ENCODE data around the gene BEX5.
"Not testable (repeated sequence)": the region's sequence is repeated elsewhere in the genome, so short reads cannot be mapped to it uniquely, and the experiment has no call there.

BEX5 gene

DNA sequence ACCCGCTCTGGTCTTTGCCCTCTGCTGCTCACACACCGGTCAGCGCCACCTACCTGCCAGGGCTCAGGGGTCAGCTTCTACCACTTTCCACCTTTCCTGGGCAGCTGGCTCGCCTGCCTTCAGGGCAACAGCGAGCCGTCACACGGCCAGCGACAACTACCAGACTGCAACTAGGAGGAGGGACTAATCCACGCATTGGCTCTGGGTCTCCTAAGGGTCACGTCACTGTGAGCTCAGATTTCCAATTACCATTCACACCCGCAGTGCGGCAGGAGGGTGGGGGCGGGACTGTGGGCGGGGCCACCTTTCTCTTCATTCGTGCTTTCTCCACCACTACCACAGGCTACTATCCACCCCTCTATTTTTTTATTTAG, at the start of gene BEX5:
TSS of gene BEX5 (minus strand) at position 172 of the 374 bp plus-strand sequence. CDS start 1,712 bp downstream, outside the sequence.
- peak; percentile 58 for DNase-seq

- no peak for DNase-seq
Observed at GRCh38 chrX:102185967-102186720, 30.4 kb upstream of the BEX5 start.

DNA sequence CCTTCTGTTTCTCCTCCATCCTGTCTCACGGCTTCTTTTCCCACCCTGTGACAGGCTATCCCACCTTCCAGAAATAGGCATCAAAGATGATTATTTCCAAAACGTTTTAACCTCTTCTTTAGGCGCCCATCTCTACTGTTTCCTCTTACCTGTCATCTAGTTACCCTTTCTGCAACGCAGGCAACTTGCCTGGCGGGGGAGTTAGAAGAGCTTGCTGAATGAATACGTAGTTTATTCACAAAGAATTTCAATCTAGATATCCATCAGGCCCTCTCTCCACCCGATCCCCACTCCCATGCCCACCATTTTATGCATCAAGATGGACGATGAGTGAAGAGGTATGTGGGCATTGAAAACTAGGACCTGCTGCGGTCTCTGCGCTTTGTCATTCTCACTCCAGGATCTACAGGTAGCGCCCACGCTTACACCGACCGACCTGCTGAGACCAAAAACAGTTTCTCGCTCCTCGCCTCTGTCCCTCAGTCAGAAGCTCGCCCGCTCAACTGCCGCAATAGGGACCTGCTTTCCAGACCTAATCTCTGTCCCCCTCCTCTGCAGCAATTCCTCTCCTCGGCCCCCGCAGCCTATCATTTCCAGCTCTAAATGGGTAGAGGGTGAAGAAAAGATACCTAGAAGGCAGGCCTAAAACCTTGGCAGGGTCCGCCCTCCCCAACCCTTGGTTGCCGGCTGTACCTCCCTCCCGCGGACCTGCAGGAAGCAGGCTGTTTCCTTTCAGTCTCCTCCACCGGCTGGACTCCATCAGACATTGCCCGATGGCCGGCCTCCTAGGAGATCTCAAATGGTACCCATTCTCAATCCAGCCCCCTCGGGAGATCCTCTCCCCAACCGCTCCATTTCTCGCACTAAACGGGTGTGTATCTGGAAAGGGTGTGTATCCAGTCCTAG, 624 bp downstream of the BEX5 start:
- peak; percentile 11 for DNase-seq

DNA sequence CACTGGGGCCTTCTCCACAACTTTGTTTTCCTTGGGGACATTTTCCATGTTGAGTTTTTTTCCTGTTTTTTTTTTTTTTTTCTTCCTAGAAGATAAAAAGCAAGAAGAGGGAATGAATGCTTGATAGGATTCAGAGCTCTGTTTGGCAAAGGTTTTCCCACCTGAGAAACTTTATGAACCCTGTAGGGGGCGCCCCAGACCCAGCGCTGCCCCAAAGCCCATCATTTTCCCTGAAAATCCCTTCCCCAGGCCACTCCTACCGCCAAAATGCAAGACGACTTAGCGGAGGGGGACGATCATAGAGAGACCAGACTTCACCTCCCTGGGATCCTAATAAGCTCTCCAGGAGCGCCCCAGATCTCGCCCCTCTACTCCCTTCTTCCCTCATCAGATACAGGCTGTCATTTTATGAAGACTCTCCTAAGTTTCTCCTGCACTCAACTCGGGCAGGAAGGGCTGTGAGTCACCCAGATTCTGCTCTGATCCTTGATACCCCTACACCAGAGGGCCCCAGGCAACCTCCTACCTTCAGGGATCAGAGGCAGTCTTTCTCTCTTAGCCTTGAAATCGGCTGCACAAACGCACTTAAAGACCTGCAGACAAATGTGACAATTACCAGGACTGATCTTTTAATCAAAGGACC, 1.4 kb downstream of the BEX5 start:
- DNase-seq: peak; percentile 1

GRCh38 chrX:102142274-102142673, 13.5 kb downstream of the BEX5 start, which contains the start of gene TCEAL6:
TCEAL6 (minus strand) TSS chrX:102142481.
- DNase-seq: not testable (repeated sequence)

DNA sequence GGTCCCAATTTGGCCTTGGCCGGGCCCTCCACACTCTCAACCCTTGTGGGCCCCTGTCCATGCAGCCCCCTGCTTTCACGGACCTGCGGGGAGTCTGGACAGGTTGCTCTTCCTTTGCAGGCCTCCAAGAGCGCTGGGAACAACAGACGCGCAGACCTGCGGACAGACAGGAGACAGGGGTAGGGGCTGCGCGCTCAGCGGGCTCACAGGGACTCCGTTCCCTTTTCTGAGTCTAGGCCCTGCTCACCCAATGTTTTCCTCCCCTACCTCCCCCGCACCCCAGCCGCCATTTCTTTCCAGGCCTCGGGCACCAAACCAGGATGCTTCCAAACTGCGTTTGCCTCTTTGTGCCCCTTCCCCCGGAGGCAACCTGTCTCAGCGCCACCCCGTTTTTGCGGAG, 14.1 kb downstream of the BEX5 start:
- DNase-seq: not testable (repeated sequence)

GRCh38 chrX:102140876-102141275, 14.9 kb downstream of the BEX5 start:
- DNase-seq: not testable (repeated sequence)

DNA sequence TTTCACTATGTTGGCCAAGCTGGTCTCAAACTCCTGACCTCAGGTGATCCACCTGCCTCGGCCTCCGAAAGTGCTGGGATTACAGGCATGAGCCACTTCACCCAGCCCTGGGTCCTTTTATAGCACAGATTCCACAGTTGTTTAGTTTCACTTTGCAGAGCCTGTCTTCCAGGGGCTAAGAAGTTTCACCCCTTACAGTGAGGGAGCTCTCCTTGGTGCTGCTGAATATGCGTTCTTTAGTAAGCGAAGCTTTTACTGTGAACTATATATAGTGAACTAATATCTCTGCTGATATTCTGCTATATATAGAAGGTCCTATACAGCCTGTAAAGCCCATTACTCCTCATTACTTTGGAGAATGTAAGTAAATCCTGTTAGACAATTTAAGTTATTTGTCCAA, 17.7 kb downstream of the BEX5 start:
- DNase-seq: no peak

DNA sequence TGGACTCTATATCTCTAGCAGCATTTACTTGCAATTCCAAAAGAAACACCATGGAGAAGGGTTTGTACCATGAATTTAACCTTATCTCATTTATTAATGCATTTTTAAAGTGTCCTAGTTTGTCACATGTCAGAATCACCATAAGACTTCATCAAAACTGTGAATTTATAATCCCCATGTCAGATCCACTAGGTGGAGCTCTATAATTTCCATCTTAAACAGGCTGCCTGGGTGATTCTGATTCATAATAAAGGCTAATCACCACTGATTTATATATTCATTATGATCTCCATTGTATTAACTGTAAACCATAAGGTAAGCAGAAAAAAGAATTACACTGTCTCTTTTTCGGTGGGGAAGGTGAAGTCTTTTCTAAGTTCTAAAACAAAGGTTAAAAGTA, 26.3 kb downstream of the BEX5 start:
- DNase-seq: peak; percentile 8

DNA sequence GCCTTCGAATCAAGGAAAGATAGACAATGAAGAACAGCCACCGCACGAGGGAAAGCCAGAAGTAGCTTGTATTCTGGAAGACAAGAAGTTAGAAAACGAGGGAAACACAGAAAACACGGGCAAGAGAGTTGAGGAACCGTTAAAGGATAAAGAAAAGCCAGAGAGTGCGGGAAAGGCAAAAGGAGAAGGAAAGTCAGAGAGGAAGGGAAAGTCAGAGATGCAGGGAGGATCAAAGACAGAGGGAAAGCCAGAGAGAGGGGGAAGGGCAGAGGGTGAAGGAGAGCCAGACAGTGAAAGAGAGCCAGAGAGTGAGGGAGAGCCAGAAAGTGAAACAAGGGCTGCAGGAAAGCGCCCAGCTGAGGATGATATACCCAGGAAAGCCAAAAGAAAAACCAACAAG, 28.9 kb downstream of the BEX5 start:
- DNase-seq: no peak

DNA sequence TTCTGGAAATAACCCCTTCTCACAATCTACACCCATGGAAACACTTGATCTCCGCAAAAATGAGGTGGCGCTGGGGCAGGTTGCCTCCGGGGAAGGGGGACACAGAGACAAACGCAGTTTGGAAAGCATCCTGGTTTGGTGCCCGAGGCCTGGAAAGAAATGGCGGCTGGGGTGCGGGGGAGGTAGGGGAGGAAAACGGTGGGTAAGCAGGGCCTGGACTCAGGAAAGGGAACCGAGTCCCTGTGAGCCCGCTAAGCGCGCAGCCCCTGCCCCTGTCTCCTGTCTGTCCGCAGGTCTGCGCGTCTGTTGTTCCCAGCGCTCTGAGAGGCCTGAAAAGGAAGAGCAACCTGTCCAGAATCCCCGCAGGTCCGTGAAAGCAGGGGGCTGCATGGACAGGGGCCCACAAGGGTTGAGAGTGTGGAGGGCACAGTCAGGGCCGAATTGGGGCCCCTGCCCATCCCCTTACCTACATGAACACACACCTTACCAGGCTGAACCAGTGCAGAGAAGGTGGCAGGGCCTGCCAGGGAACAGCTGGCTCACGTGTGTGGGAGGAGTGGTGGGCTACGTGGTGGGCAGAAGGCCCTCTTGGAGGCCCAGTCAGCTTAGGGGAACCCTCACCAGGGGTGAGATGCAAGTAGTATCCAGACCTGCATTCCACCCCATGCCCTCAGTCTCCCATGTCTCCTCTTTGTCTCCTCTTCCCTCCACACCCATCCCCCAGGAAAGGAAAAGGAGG, 29.5 kb downstream of the BEX5 start:
- DNase-seq: not testable (repeated sequence)

DNA sequence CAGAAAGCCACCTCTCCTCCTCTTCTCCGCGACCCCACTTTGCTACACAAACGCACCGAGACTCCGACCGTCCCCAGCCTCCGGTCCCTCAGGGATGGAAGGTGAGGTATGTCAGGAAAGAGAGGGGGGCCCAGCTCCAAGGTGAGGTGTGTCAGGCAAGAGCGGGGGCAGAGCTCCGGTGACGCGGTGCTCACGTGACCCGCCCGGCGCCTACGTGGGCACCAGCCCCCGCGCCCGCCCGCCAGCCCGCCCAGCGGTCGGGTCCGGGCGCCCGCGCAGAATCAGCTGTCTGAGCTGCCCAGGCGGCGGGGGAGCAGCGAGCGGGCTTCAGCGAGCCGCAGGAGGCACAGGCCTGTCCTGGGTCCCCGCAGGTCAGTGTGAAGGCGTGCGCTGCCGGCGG, 30.3 kb downstream of the BEX5 start, which contains the start of gene TCEAL2:
TSS of gene TCEAL2 (plus strand) at position 244 of the 400 bp plus-strand sequence. CDS start 1,152 bp downstream, outside the sequence.
- not testable (repeated sequence) for DNase-seq

GRCh38 chrX:102125014-102125413, 30.8 kb downstream of the BEX5 start:
- not testable (repeated sequence) for DNase-seq

DNA sequence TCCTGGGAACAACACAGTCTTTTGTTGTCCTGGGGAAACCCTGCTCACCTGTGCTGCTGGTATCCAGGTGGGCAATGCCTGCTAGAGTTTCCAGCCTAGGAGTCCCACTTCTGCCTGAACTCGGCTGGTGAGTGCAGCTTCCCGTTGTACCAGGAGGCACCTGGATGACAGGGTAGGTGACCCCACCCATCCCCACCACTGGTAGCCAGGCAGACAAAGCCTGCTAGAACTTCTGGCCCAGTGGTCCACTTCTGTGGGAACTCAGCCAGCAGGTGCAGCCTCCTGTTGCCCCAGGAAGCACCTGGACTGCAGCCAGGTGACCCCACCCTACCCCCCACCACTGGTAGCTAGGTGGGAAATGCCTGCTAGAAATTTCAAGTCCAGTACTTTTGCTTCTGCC, 40.0 kb downstream of the BEX5 start:
- DNase-seq: no peak

GRCh38 chrX:102113367-102113766, 42.4 kb downstream of the BEX5 start:
- no peak for DNase-seq
